Neural crest cell (in vitro differentiated cells): ENCODE measurements around the gene ANO3. TPM values are rescaled to one million over a fixed set of nuclear protein-coding genes. Genes with fewer than 3 reads are reported as not detected.

Experiments
- DNase-seq: peaks from one replicate; pipeline ENCODE4 v3.0.0; 2021; ENCODE audit warnings: low read depth, mixed read lengths, low spot score
- H3K27ac Mint-ChIP-seq: one replicate; pipeline ENCODE4 v1.8.0; 2021; ENCODE audit warnings: mild to moderate bottlenecking, mixed read lengths; ENCODE audit not compliant: unreplicated experiment
- H3K27me3 Mint-ChIP-seq: 2 replicates; pipeline ENCODE4 v1.8.0; 2021; ENCODE audit warnings: low read depth, mild to moderate bottlenecking, mixed read lengths
- H3K36me3 Mint-ChIP-seq: 2 replicates; pipeline ENCODE4 v1.8.0; 2021; ENCODE audit warnings: low read depth, mild to moderate bottlenecking, mixed read lengths
- H3K4me1 Mint-ChIP-seq: 2 replicates; pipeline ENCODE4 v1.8.0; 2021; ENCODE audit warnings: mixed read lengths
- H3K4me3 Mint-ChIP-seq: one replicate; pipeline ENCODE4 v1.8.0; 2021; ENCODE audit warnings: mild to moderate bottlenecking, mixed read lengths
- H3K9me3 Mint-ChIP-seq: 2 replicates; pipeline ENCODE4 v1.8.0; 2021; ENCODE audit warnings: mixed read lengths
- CTCF ChIP-seq: fragments of 200-600 bp; sonication (generic); conservative IDR thresholded peaks from 2 replicates; pipeline ENCODE4 v1.5.0; 2021; ENCODE audit warnings: antibody characterized with exemption, mild to moderate bottlenecking
- total RNA-seq: library from RNA; stranded (reverse); gene quantifications from 2 replicates; pipeline ENCODE4 v1.2.1, GENCODE V29; 2021

ANO3 gene
- total RNA-seq, 1 donor from 2014 or later, result 0.33 TPM

GRCh38 chr11:26443617-26444016, 111.7 kb downstream of the ANO3 start:
- peaks cover 3% of the 10 kb centered on the region for H3K9me3 Mint-ChIP-seq
- no peak for DNase-seq
- no peak overlapping the region for H3K27ac Mint-ChIP-seq
- H3K4me3 Mint-ChIP-seq, result no peak overlapping the region
- no peaks in the 10 kb centered on the region for H3K4me1 Mint-ChIP-seq
- TF ChIP-seq CTCF, result no peak
- no peaks in the 10 kb centered on the region for H3K27me3 Mint-ChIP-seq
- no peaks in the 10 kb centered on the region for H3K36me3 Mint-ChIP-seq

- H3K9me3 Mint-ChIP-seq, result peaks cover 4% of the 10 kb centered on the region
- H3K4me1 Mint-ChIP-seq, result no peaks in the 10 kb centered on the region
- no peak overlapping the region for H3K4me3 Mint-ChIP-seq
- no peak for TF ChIP-seq CTCF
- no peak overlapping the region for H3K27ac Mint-ChIP-seq
- H3K27me3 Mint-ChIP-seq, result peaks cover 14% of the 10 kb centered on the region
- DNase-seq, result no peak
- no peaks in the 10 kb centered on the region for H3K36me3 Mint-ChIP-seq
Observed at GRCh38 chr11:26457636-26458035, 125.7 kb downstream of the ANO3 start.

GRCh38 chr11:26465274-26465673, 133.3 kb downstream of the ANO3 start:
- H3K4me1 Mint-ChIP-seq, result peaks cover 9% of the 10 kb centered on the region
- DNase-seq, result no peak
- no peak for TF ChIP-seq CTCF
- no peak overlapping the region for H3K4me3 Mint-ChIP-seq
- peaks cover 6% of the 10 kb centered on the region for H3K27me3 Mint-ChIP-seq
- no peak overlapping the region for H3K27ac Mint-ChIP-seq
- H3K36me3 Mint-ChIP-seq, result no peaks in the 10 kb centered on the region
- H3K9me3 Mint-ChIP-seq, result peaks cover 5% of the 10 kb centered on the region

- no peak for DNase-seq
- peaks cover 9% of the 10 kb centered on the region for H3K4me1 Mint-ChIP-seq
- no peak for TF ChIP-seq CTCF
- H3K27ac Mint-ChIP-seq, result no peak overlapping the region
- peaks cover 5% of the 10 kb centered on the region for H3K9me3 Mint-ChIP-seq
- H3K36me3 Mint-ChIP-seq, result no peaks in the 10 kb centered on the region
- H3K27me3 Mint-ChIP-seq, result no peaks in the 10 kb centered on the region
- H3K4me3 Mint-ChIP-seq, result no peak overlapping the region
Observed at GRCh38 chr11:26467506-26467905, 135.6 kb downstream of the ANO3 start.

GRCh38 chr11:26470992-26471391, 139.1 kb downstream of the ANO3 start:
- Mint-ChIP-seq H3K4me1 (peaks cover 15% of the 10 kb centered on the region), H3K36me3 (no peaks in the 10 kb centered on the region), H3K9me3 (peaks cover 5% of the 10 kb centered on the region), H3K4me3 (no peak overlapping the region), H3K27me3 (no peaks in the 10 kb centered on the region), H3K27ac (no peak overlapping the region)
- no peak for TF ChIP-seq CTCF
- DNase-seq, result no peak
